Measurements from ENCODE around the gene ATF7. TPM values are rescaled to one million over a fixed set of nuclear protein-coding genes. Genes with fewer than 3 reads are reported as not detected.
A peak's percentile ranks its signal among the peaks of the same experiment; 100 is the strongest.

ATF7 gene
- total and polyA plus RNA-seq, 2 of the 4 experiments (the other 2 are of a cell fraction), result 7.0 to 16.3 TPM

- H4K91ac ChIP-seq (ENCODE audit: insufficient read depth, low read depth, low read length), result no peak overlapping the region
- TF ChIP-seq POLR2A (IDR thresholded peaks at IDR 0.05; ENCODE audit: low read depth, low read length), result no peak
- TF ChIP-seq CEBPB (IDR thresholded peaks at IDR 0.05; ENCODE audit: low read depth, low read length), result no peak
- TF ChIP-seq MAZ (IDR thresholded peaks at IDR 0.05; ENCODE audit: borderline replicate concordance, low read depth, low read length), result no peak
- TF ChIP-seq, protein P1, sequence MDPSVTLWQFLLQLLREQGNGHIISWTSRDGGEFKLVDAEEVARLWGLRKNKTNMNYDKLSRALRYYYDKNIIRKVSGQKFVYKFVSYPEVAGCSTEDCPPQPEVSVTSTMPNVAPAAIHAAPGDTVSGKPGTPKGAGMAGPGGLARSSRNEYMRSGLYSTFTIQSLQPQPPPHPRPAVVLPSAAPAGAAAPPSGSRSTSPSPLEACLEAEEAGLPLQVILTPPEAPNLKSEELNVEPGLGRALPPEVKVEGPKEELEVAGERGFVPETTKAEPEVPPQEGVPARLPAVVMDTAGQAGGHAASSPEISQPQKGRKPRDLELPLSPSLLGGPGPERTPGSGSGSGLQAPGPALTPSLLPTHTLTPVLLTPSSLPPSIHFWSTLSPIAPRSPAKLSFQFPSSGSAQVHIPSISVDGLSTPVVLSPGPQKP (IDR thresholded peaks at IDR 0.05; ENCODE audit: borderline replicate concordance, low read depth, low read length), result no peak
- no peak for TF ChIP-seq RAD21 (IDR thresholded peaks at IDR 0.05; ENCODE audit: low read length)
- TF ChIP-seq FOS (IDR thresholded peaks at IDR 0.05; ENCODE audit: low read depth, low read length), result no peak
- TF ChIP-seq SMC3 (IDR thresholded peaks at IDR 0.05; ENCODE audit: low read depth, low read length), result no peak
- TF ChIP-seq BHLHE40 (IDR thresholded peaks at IDR 0.05; ENCODE audit: low read depth, low read length), result no peak
- no peak for TF ChIP-seq CHD1 (IDR thresholded peaks at IDR 0.05; ENCODE audit: low read depth, low read length)
- no peak for TF ChIP-seq NFE2L2 (IDR thresholded peaks at IDR 0.05; ENCODE audit: low read depth, low read length)
- TF ChIP-seq RCOR1 (IDR thresholded peaks at IDR 0.05; ENCODE audit: insufficient replicate concordance, low read length), result no peak
- TF ChIP-seq, protein P2, sequence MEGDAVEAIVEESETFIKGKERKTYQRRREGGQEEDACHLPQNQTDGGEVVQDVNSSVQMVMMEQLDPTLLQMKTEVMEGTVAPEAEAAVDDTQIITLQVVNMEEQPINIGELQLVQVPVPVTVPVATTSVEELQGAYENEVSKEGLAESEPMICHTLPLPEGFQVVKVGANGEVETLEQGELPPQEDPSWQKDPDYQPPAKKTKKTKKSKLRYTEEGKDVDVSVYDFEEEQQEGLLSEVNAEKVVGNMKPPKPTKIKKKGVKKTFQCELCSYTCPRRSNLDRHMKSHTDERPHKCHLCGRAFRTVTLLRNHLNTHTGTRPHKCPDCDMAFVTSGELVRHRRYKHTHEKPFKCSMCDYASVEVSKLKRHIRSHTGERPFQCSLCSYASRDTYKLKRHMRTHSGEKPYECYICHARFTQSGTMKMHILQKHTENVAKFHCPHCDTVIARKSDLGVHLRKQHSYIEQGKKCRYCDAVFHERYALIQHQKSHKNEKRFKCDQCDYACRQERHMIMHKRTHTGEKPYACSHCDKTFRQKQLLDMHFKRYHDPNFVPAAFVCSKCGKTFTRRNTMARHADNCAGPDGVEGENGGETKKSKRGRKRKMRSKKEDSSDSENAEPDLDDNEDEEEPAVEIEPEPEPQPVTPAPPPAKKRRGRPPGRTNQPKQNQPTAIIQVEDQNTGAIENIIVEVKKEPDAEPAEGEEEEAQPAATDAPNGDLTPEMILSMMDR (conservative IDR thresholded peaks at IDR 0.05; ENCODE audit: low read depth, low read length), result no peak
- no peak for TF ChIP-seq USF2 (IDR thresholded peaks at IDR 0.05; ENCODE audit: low read depth, low read length)
- no peak for TF ChIP-seq MXI1 (IDR thresholded peaks at IDR 0.05; ENCODE audit: borderline replicate concordance, low read depth, low read length)
These were observed 34.6 kb downstream of the ATF7 start for GRCh38 chr12:53591301-53592206.

More at GRCh38 chr12:53591301-53592206, 34.6 kb downstream of the ATF7 start:
- dilution Hi-C loops (cut with HindIII; ENCODE audit: low sequenced_read_pairs, unreplicated experiment), result no loop called here
- ATAC-seq (ENCODE audit: low read depth) (no peak), DNase-seq (no peak)
- Histone ChIP-seq H3K27me3 (ENCODE audit: control insufficient read depth, insufficient read depth, low read length) (no peaks in the 10 kb centered on the region), H4K8ac (ENCODE audit: low read depth in 2 of 2, low read length in 2 of 2) (no peak overlapping the region), H2AK9ac (replicated peaks; ENCODE audit: low read depth, low read length, poor library complexity) (no peak overlapping the region), H3K4me3 (ENCODE audit: insufficient read depth, low read depth, low read length) (no peak overlapping the region), H4K5ac (ENCODE audit: low read depth, low read length) (no peak overlapping the region), H2BK5ac (ENCODE audit: low read depth, low read length, poor library complexity, severe bottlenecking) (no peak overlapping the region), H3K4me2 (ENCODE audit: low read depth, low read length) (no peak overlapping the region), H3K79me1 (ENCODE audit: low read depth in 1 of 2, low read length in 2 of 2) (peaks cover 33 to 37% of the 10 kb centered on the region in 2 experiments), H3K23ac (ENCODE audit: low read depth, low read length) (peak overlapping the region; percentile 16; the same call in 1 of the 2 replicates), H3K9me1 (ENCODE audit: insufficient read depth, low read length) (peaks cover 4% of the 10 kb centered on the region; the same call in 1 of the 2 replicates), H3K27ac (ENCODE audit: insufficient read depth, low read length) (no peak overlapping the region), H2BK20ac (ENCODE audit: low read depth, low read length) (no peak overlapping the region), H4K20me1 (ENCODE audit: insufficient read depth, low read length) (peaks cover 16% of the 10 kb centered on the region; the same call in 1 of the 2 replicates), H3K18ac (ENCODE audit: low read depth, low read length) (no peak overlapping the region), H3K9ac (ENCODE audit: low read depth, low read length) (no peak overlapping the region), H3K4me1 (ENCODE audit: control insufficient read depth, insufficient read depth, low read length) (no peaks in the 10 kb centered on the region), H2AFZ (replicated peaks; ENCODE audit: low read length, poor library complexity) (no peak overlapping the region), H3K4ac (ENCODE audit: low read depth, low read length) (no peak overlapping the region), H3K9me3 (ENCODE audit: control insufficient read depth, insufficient read depth, low read length) (no peaks in the 10 kb centered on the region), H2AK5ac (ENCODE audit: low read depth, low read length) (no peak overlapping the region), H2BK120ac (ENCODE audit: low read depth, low read length) (no peak overlapping the region), H3K36me3 (ENCODE audit: control insufficient read depth, insufficient read depth, low read length) (no peaks in the 10 kb centered on the region), H3K14ac (replicated peaks; ENCODE audit: low read depth, low read length) (0 out of 2 replicates have a peak overlapping the region, but pooled peaks have one; percentile 9), H3K56ac (ENCODE audit: extremely low read depth, insufficient read depth, low read length) (no peak overlapping the region), H2BK15ac (ENCODE audit: low read depth, low read length) (no peak overlapping the region)
- CTCF ChIA-PET, result interaction anchor here (1.5 kb wide), 1 partner anchor 10 kb away, joined by 3 read pairs; no protein-coding TSS in a partner anchor
- POLR2A ChIA-PET (ENCODE audit: unreplicated experiment), result interaction anchor here (0.6 kb wide), 1 partner anchor 19 kb away, joined by 3 read pairs; no protein-coding TSS in a partner anchor
- intact Hi-C loops (cut with micrococcal nuclease), result no loop called here
- no TSS peak for BruUV-seq (replicated peaks)
- WGBS, 2 experiments (ENCODE audit: extremely low coverage in 2 of 2, insufficient read length in 1 of 2), result 100% methylated on average over 1 of the region's 6 CpGs; no CpG with 5 or more reads in 1 of the 2 experiments
- in situ Hi-C loops (cut with MboI; ENCODE audit: low sequenced_read_pairs), result no loop called here

Measured in IMR-90 (cell line).